ENCODE results near the gene ELFN1. TPM values are rescaled to one million over a fixed set of nuclear protein-coding genes. Genes with fewer than 3 reads are reported as not detected.
A peak's percentile ranks its signal among the peaks of the same experiment; 100 is the strongest.

The ELFN1 gene
- total and polyA plus RNA-seq, 5 donors, result 9.1 to 13.7 (median 12.4) TPM

DNA sequence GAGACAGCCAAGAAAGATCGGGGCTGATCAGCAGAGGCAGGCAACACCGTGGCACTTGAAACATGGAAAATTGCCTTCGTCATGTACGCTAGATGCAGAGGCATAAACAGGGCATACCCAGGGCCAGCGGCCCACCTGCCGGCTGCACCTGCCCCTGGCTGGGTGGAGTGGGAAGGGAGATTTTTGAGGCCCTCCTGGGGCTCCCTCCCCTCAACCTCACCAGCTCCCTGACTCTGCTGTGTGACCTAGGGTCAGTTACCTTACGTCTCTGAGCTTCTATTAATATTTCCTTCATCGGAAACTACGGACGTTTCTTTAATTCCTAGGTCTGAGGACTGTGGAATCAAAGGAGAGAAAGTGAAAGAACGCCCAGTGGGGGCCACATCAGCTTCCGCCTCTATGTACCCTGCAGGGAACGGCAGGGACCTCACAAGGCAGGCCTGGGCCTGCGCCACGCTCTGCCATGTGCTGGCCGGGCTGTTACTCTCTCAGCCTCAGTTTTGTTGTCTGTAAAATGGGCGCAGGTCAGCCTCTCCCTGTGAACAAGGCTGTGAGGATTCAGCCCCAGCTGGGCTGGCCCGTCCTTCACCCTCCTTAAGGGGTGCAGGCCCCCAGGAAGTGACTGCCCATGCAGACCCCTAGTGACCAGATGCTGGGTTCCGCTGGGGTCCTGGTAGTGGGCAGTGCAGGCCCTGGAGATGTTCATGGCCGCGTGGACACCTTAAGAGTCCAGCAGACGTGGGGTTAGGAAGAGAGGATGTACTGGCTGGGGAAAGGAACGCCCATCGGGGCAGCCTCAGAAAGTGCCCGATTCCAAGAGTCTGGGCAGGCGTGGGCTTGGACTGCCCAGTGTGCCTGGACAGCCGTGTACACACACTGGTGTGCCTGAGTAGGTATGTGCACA, 22.7 kb downstream of the ELFN1 start:
- DNase-seq, result peak in 2 of 3 donors; percentile 24 to 31
- intact Hi-C loops (cut with DNase I), result no loop called here

DNA sequence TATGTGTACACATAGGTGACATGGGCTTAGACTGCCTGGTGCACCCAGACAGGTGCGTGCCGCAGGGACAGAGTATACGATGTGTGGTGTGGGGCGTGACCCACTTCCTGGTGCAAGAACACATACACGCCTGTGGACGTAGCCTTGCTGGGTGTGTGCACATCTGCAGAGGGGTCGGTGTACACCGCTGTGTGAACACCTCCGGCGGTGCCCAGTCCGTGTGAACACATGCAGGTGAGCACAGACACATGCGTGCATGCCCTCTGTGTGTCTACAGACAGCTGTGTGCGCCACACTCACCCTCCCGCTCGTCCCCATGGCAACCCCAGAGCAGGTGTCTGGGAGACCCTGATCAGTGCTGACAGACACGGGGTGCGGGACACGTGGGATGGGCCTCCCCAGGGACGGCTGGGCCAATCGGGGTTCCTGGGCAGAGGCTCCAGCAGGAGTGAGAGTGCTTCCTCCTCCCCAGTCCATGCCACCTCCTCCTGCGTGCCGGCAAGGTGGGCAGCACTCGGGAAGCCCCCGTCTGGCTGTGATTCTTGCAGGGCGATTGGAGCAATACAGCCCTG, 23.4 kb downstream of the ELFN1 start:
- Histone ChIP-seq H3K9me3 (ENCODE audit: control insufficient read depth, low read length) (no peaks in the 10 kb centered on the region), H3K27me3 (ENCODE audit: control insufficient read depth, insufficient read depth) (no peaks in the 10 kb centered on the region), H3K4me3 (ENCODE audit: low read length) (no peak overlapping the region), H3K27ac (ENCODE audit: low read length) (no peak overlapping the region), H3K4me1 (ENCODE audit: control insufficient read depth, insufficient read depth, low read length) (peaks cover 2% of the 10 kb centered on the region)
- intact Hi-C loops (cut with DNase I), result no loop called here
- no peak for ATAC-seq
- WGBS, result 67% methylated on average over 25 of the region's 25 CpGs
- peak in 2 of 3 donors; percentile 11 to 57 for DNase-seq

More for the DNA sequence above, 22.7 kb downstream of the ELFN1 start:
- Histone ChIP-seq H3K9me3 (ENCODE audit: control insufficient read depth, low read length) (no peaks in the 10 kb centered on the region), H3K4me1 (ENCODE audit: control insufficient read depth, insufficient read depth, low read length) (peaks cover 2% of the 10 kb centered on the region), H3K4me3 (ENCODE audit: low read length) (no peak overlapping the region), H3K27ac (ENCODE audit: low read length) (peak overlapping the region; percentile 80), H3K27me3 (ENCODE audit: control insufficient read depth, insufficient read depth) (no peaks in the 10 kb centered on the region)
- 87% methylated on average over 27 of the region's 27 CpGs for WGBS
- ATAC-seq, result no peak

DNA sequence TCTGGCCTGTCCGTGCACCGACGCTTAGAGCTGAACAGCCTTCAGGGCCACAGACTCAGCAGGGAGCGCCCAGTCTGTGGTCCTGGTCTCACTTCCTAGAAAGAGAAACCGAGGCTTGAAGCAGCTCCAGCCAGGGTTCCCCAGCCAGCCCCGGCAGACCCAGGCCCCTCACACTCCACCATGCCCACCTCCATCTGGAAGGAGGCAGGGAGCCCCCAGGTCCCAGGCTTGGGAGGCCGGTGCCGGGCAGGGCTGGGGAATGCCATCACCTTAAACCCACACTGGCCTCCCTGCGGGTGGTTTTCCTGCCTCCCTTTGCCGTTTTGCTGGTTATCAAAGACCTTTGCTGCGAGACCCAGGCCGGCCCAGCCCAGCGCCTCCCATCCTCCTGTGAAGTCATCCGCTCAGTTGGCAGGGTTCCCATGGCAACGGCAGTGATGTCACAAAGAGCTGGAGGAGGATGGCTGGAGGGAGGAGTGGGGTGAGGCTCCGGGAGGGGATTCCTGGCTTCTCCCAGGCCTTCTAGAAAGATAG, 24.0 kb downstream of the ELFN1 start:
- ATAC-seq, result peak in 1 of 2 donors; percentile 8
- peaks cover 2% of the 10 kb centered on the region for H3K4me1 ChIP-seq (ENCODE audit: control insufficient read depth, insufficient read depth, low read length)
- H3K27ac ChIP-seq (ENCODE audit: low read length), result peak overlapping the region; percentile 34

DNA sequence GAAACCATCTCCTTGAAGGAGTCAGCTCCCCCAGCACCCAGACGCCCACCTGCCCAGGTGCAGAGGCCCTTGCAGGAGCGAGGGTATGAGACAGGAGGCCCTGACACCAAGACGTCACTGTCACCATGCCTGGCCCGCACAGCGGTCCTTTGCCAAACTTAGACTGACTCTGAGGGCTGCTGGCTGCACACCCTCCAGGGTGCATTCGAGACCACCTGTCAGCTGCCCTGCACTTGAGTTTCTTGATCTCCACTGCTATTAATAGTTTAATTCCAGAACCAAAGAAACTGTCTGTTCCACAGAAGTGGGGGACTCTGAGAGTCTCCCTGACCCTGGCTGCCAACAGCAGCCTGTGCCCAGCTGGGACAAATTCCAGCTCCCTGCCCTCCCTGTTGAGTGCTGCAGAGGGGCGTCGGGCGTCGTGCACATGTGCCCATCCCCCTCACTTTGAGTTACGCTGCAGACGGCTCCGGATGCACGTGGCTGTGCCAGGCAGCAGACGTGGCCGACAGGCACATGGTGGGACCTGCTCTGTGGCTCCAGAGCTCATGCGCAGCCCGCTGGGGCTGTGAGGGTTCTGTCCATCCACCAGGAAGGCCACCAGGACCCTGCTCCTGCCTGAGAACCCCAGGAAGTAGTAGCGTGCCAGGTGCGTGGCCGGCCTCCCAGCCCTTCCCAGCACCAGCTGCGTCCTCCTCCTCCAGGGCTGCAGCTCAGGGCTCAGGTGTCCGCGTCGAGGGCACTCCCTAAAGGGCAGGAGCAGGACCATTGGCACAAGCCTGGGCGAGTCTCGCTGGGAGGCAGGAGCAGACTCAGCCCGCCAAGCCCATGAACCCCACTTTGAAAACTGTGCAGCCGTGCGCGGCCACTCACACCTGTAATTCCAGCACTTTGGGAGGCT, 24.8 kb downstream of the ELFN1 start:
- Histone ChIP-seq H3K27ac (ENCODE audit: low read length) (peak overlapping the region; percentile 34), H3K9me3 (ENCODE audit: control insufficient read depth, low read length) (no peaks in the 10 kb centered on the region), H3K4me1 (ENCODE audit: control insufficient read depth, insufficient read depth, low read length) (peaks cover 2% of the 10 kb centered on the region), H3K4me3 (ENCODE audit: low read length) (no peak overlapping the region), H3K27me3 (ENCODE audit: control insufficient read depth, insufficient read depth) (no peaks in the 10 kb centered on the region)
- ATAC-seq (peak; percentile 37 to 54), DNase-seq (peak in 2 of 3 donors; percentile 62 to 70)
- intact Hi-C loops (cut with DNase I), result no loop called here
- 78% methylated on average over 31 of the region's 31 CpGs for WGBS

More for the DNA sequence above, 24.0 kb downstream of the ELFN1 start:
- DNase-seq, result peak; percentile 58 to 70 (median 60)
- intact Hi-C loops (cut with DNase I), result no loop called here
- WGBS, result 34% methylated on average over 16 of the region's 16 CpGs
- H3K4me3 ChIP-seq (ENCODE audit: low read length), result no peak overlapping the region
- no peaks in the 10 kb centered on the region for H3K9me3 ChIP-seq (ENCODE audit: control insufficient read depth, low read length)
- H3K27me3 ChIP-seq (ENCODE audit: control insufficient read depth, insufficient read depth), result no peaks in the 10 kb centered on the region

DNA sequence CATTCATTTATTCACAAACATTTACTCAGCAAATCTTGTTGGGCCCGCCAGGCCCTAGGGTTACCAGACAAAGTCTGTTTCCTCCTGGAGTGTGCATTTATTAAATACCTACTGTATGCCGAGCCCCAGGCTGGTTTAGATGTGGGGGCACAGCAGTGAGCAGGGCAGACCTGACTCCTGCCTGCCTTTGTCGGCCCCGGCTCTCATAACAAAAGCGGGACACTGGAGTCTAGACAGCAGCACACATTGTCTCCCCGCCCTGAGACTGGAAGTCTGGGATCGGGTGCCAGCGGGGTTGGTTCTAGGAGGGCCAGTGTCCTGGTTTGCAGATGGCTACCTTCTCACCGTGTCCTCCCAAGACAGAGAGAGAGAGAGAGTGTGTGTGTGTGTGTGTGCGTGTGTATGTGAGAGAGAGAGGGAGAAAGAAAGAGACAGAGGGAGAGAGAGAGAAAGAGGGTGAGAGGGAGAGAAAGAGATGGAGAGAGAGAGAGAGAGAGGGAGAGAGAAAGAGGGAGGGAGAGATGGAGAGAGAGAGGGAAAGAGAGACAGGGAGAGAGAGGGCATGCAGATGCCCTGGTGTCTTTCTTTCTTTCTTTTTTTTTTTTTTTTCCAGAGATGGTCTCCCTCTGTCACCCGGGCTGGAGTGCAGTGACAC, 25.9 kb downstream of the ELFN1 start:
- no peak overlapping the region for H3K4me3 ChIP-seq (ENCODE audit: low read length)
- intact Hi-C loops (cut with DNase I), result no loop called here

DNA sequence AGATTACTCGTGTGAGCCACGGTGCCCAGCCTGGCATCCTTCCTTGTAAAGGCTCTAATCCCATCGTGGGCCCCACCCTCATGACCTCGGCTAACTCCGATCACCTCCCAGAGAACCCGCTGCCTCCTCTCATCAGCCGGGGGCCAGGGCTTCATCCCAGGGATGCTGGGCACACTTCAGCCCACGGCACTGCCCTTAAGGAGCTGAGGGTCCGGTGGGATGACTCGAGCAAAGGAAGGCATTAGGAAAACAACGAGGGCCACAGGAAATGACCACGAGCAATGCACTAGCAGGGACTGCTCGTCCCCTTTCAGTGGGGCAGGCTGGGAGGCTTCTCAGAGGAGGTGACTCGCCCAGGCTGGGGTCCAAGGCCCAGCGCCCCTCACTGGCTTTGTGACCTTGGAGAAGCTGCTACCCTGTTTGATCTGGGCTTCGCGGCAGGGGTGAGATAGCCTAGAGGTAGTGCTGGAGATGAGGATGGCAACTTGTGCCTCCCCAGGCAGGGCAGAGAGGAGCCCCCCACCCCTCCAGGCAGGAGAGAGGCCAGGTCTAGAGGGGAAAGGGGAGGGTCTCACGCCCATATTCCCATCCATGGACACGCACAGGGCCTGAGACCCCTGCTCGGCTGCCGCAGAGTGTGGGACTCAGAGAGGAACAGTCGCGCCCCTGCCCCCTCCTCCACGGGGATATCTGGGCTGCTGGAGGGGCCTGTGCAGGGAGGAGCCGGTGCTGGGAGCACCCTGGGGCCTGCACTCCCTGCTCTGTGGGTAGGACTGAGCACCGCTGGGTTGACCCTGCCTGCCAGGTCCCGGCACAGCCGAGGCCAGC, 26.8 kb downstream of the ELFN1 start:
- H3K9me3 ChIP-seq (ENCODE audit: control insufficient read depth, low read length), result no peaks in the 10 kb centered on the region
- intact Hi-C loops (cut with DNase I), result no loop called here
- WGBS, result 75% methylated on average over 28 of the region's 28 CpGs
- DNase-seq (peak in 2 of 3 donors; percentile 38 to 48), ATAC-seq (peak in 1 of 2 donors; percentile 8)
- no peak overlapping the region for H3K4me3 ChIP-seq (ENCODE audit: low read length)
- H3K4me1 ChIP-seq (ENCODE audit: control insufficient read depth, insufficient read depth, low read length), result peaks cover 2% of the 10 kb centered on the region
- no peak overlapping the region for H3K27ac ChIP-seq (ENCODE audit: low read length)
- no peaks in the 10 kb centered on the region for H3K27me3 ChIP-seq (ENCODE audit: control insufficient read depth, insufficient read depth)

More for the DNA sequence above, 25.9 kb downstream of the ELFN1 start:
- Histone ChIP-seq H3K27ac (ENCODE audit: low read length) (no peak overlapping the region), H3K9me3 (ENCODE audit: control insufficient read depth, low read length) (no peaks in the 10 kb centered on the region), H3K4me1 (ENCODE audit: control insufficient read depth, insufficient read depth, low read length) (peaks cover 2% of the 10 kb centered on the region), H3K27me3 (ENCODE audit: control insufficient read depth, insufficient read depth) (no peaks in the 10 kb centered on the region)
- 85% methylated on average over 11 of the region's 11 CpGs for WGBS
- DNase-seq (peak in 2 of 3 donors; percentile 9 to 16), ATAC-seq (no peak)

DNA sequence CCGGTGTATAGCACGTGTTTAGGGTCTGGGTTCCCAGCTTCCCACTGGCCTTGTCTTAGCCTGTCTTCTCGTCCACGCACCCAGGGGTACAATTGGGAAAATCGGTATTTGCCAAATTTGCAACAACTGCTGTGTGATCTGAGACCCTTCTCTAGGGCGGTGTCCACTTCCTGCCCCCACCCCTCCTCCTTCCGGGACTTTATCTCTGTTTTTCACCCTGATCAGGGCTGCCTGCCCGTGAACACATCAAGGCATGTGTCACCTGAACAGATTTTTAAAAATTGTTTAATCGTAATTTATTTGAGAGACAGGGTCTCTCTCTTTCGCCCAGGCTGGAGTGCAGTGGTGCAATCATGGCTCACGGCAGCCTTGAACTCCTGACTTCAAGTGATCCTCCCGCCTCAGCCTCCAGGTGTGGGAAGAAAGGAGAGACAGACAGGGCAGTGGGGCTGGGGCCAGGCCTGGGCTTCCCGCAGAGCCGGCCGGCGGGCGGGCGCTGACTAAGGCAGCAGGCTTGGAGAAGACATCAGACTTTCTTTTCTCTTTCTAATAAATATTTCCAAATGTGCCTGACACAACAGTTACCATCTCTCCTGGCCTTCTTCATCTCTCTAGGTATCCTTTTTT, 27.5 kb downstream of the ELFN1 start:
- Histone ChIP-seq H3K4me1 (ENCODE audit: control insufficient read depth, insufficient read depth, low read length) (peaks cover 2% of the 10 kb centered on the region), H3K4me3 (ENCODE audit: low read length) (no peak overlapping the region), H3K9me3 (ENCODE audit: control insufficient read depth, low read length) (no peaks in the 10 kb centered on the region), H3K27me3 (ENCODE audit: control insufficient read depth, insufficient read depth) (no peaks in the 10 kb centered on the region), H3K27ac (ENCODE audit: low read length) (no peak overlapping the region)
- ATAC-seq, result no peak
- peak in 1 of 3 donors; percentile 20 for DNase-seq
- intact Hi-C loops (cut with DNase I), result no loop called here
- WGBS, result 77% methylated on average over 18 of the region's 18 CpGs

DNA sequence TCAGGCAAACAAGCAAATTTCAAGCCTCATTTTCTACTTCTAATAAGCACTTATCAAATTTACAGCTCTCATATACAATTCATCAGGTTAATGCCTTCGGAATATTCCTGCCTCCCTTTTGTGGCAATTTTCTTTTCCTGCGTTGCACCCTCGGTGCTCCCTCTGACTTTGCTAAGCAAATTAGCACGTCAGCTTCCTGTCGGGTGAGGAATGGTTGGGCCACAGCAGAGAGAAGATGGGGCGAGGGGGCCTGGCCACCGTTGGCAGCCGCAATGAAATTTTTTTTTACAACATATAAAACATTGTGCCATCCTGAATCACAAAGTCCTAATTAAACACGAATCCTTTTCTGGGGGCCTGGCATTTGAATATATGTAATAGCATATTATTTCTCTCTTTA, 28.1 kb downstream of the ELFN1 start:
- DNase-seq (no peak), ATAC-seq (no peak)
- intact Hi-C loops (cut with DNase I), result no loop called here
- Histone ChIP-seq H3K9me3 (ENCODE audit: control insufficient read depth, low read length) (no peaks in the 10 kb centered on the region), H3K4me1 (ENCODE audit: control insufficient read depth, insufficient read depth, low read length) (peaks cover 2% of the 10 kb centered on the region), H3K27me3 (ENCODE audit: control insufficient read depth, insufficient read depth) (no peaks in the 10 kb centered on the region), H3K4me3 (ENCODE audit: low read length) (no peak overlapping the region), H3K27ac (ENCODE audit: low read length) (no peak overlapping the region)
- WGBS, result 64% methylated on average over 9 of the region's 9 CpGs

DNA sequence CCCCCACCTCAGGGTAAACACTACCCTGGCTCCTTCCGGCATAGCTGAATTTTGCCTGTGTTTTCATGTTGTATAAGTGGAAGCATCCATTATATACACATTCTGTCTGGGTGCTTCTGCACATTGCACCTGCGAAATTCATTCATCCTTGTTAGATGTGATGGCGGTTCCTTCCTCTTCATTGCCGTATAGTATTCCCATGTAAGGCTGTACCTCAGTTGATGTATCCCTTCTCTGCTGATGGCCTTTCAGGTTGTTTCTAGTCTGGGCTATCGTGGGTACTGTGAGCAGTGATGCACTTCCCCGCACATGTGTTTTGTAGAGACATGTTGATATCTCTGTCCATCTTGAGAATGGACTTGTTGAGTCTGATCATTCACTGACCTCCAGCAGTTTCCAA, 28.9 kb downstream of the ELFN1 start:
- Histone ChIP-seq H3K27ac (ENCODE audit: low read length) (no peak overlapping the region), H3K27me3 (ENCODE audit: control insufficient read depth, insufficient read depth) (no peaks in the 10 kb centered on the region), H3K4me3 (ENCODE audit: low read length) (no peak overlapping the region), H3K4me1 (ENCODE audit: control insufficient read depth, insufficient read depth, low read length) (peaks cover 2% of the 10 kb centered on the region), H3K9me3 (ENCODE audit: control insufficient read depth, low read length) (no peaks in the 10 kb centered on the region)
- 96% methylated on average over 6 of the region's 6 CpGs for WGBS
- no peak for ATAC-seq
- no peak for DNase-seq
- intact Hi-C loops (cut with DNase I), result no loop called here
